WTC11 (cell line): ENCODE measurements around the gene MCUR1. TPM values are rescaled to one million over a fixed set of nuclear protein-coding genes. Genes with fewer than 3 reads are reported as not detected.

Source experiments
- ATAC-seq: fragments of 200-7000 bp; cut with Tn5 transposase; 2 replicates; pipeline ENCODE4 v1.10.0; 2021; ENCODE audit warnings: mild to moderate bottlenecking, moderate library complexity
- CTCF ChIA-PET: fragments of 300-600 bp; sonication (Branson Sonifier 250); formaldehyde crosslinking; loops from one replicate; lab custom pipeline; 2021; ENCODE audit warnings: antibody characterized with exemption; lab: Charles Lee
- POLR2A ChIA-PET: fragments of 350-600 bp; sonication (Branson Sonifier 250); formaldehyde crosslinking; loops from one replicate; lab custom pipeline; 2021; ENCODE audit warnings: antibody characterized with exemption; lab: Charles Lee
- DNase-seq: peaks from one replicate; pipeline ENCODE4 v3.0.0; 2021; ENCODE audit warnings: low spot score
- H3K27ac Mint-ChIP-seq: 2 replicates; pipeline ENCODE4 v1.8.0; 2021; ENCODE audit warnings: mixed read lengths
- H3K27me3 Mint-ChIP-seq: 2 replicates; pipeline ENCODE4 v1.8.0; 2021; ENCODE audit warnings: low read depth, mild to moderate bottlenecking, moderate library complexity, mixed read lengths
- H3K36me3 Mint-ChIP-seq: 2 replicates; pipeline ENCODE4 v1.8.0; 2021; ENCODE audit warnings: mixed read lengths
- H3K4me1 Mint-ChIP-seq: 2 replicates; pipeline ENCODE4 v1.8.0; 2022; ENCODE audit warnings: mixed read lengths
- H3K4me3 Mint-ChIP-seq: 2 replicates; pipeline ENCODE4 v1.8.0; 2021; ENCODE audit warnings: mild to moderate bottlenecking, moderate library complexity, mixed read lengths
- H3K9me3 Mint-ChIP-seq: 2 replicates; pipeline ENCODE4 v1.8.0; 2021; ENCODE audit warnings: mixed read lengths
- CBFB ChIP-seq: sonication (generic); formaldehyde crosslinking; IDR thresholded peaks from 2 replicates; pipeline ENCODE4 v1.8.1; 2022; ENCODE audit warnings: mild to moderate bottlenecking, low read depth, missing genetic modification reagents
- ESRRA ChIP-seq: sonication (generic); formaldehyde crosslinking; IDR thresholded peaks from 2 replicates; pipeline ENCODE4 v1.8.1; 2022; ENCODE audit warnings: mild to moderate bottlenecking, missing genetic modification reagents, borderline replicate concordance
- GTF2I ChIP-seq: fragments of 250-450 bp; sonication (Bioruptor Pico); conservative IDR thresholded peaks from 2 replicates; pipeline ENCODE4 v1.4.0; 2021; ENCODE audit warnings: mild to moderate bottlenecking
- NFYB ChIP-seq: sonication (generic); formaldehyde crosslinking; conservative IDR thresholded peaks from 2 replicates; pipeline ENCODE4 v1.8.0; 2022; ENCODE audit warnings: low read depth, missing genetic modification reagents
- total RNA-seq: library from RNA; stranded (reverse); gene quantifications from 3 replicates; pipeline ENCODE4 v1.2.3, GENCODE V29; 2021
- TF ChIP-seq, protein P1 (sequence below): sonication (generic); formaldehyde crosslinking; IDR thresholded peaks from 2 replicates; pipeline ENCODE4 v1.8.1; 2023; ENCODE audit warnings: mild to moderate bottlenecking, missing genetic modification reagents
- TF ChIP-seq, protein P2 (sequence below): sonication (generic); formaldehyde crosslinking; IDR thresholded peaks from 2 replicates; pipeline ENCODE4 v1.8.0; 2022; ENCODE audit warnings: missing genetic modification reagents
- TF ChIP-seq, protein P3 (sequence below): fragments of 250-450 bp; sonication (Bioruptor Pico); conservative IDR thresholded peaks from 2 replicates; pipeline ENCODE4 v1.9.0; 2021; ENCODE audit warnings: mild to moderate bottlenecking
- TF ChIP-seq, protein P4 (sequence below): sonication (generic); formaldehyde crosslinking; IDR thresholded peaks from 2 replicates; pipeline ENCODE4 v1.8.0; 2022; ENCODE audit warnings: mild to moderate bottlenecking, missing genetic modification reagents
- TF ChIP-seq, protein P5 (sequence below): fragments of 200-600 bp; IDR thresholded peaks from 2 replicates; pipeline ENCODE4 v1.8.0; 2022; ENCODE audit warnings: antibody characterized with exemption
- TF ChIP-seq, protein P6 (sequence below): sonication (generic); formaldehyde crosslinking; IDR thresholded peaks from 2 replicates; pipeline ENCODE4 v1.8.0; 2022; ENCODE audit warnings: mild to moderate bottlenecking, missing genetic modification reagents
- TF ChIP-seq, protein P7 (sequence below): sonication (generic); formaldehyde crosslinking; IDR thresholded peaks from 2 replicates; pipeline ENCODE4 v1.8.1; 2023; ENCODE audit warnings: mild to moderate bottlenecking, missing genetic modification reagents, moderate library complexity
- TF ChIP-seq, protein P8 (sequence below): sonication (generic); formaldehyde crosslinking; conservative IDR thresholded peaks from 2 replicates; pipeline ENCODE4 v1.8.1; 2023; ENCODE audit warnings: mild to moderate bottlenecking, low read depth, missing genetic modification reagents, moderate library complexity
- TF ChIP-seq, protein P9 (sequence below): fragments of 250-450 bp; sonication (Bioruptor Pico); IDR thresholded peaks from 2 replicates; pipeline ENCODE4 v1.9.0; 2021; ENCODE audit warnings: mild to moderate bottlenecking

The MCUR1 gene
- total RNA-seq, 1 experiment from 2014 or later, result 28.1 TPM

DNA sequence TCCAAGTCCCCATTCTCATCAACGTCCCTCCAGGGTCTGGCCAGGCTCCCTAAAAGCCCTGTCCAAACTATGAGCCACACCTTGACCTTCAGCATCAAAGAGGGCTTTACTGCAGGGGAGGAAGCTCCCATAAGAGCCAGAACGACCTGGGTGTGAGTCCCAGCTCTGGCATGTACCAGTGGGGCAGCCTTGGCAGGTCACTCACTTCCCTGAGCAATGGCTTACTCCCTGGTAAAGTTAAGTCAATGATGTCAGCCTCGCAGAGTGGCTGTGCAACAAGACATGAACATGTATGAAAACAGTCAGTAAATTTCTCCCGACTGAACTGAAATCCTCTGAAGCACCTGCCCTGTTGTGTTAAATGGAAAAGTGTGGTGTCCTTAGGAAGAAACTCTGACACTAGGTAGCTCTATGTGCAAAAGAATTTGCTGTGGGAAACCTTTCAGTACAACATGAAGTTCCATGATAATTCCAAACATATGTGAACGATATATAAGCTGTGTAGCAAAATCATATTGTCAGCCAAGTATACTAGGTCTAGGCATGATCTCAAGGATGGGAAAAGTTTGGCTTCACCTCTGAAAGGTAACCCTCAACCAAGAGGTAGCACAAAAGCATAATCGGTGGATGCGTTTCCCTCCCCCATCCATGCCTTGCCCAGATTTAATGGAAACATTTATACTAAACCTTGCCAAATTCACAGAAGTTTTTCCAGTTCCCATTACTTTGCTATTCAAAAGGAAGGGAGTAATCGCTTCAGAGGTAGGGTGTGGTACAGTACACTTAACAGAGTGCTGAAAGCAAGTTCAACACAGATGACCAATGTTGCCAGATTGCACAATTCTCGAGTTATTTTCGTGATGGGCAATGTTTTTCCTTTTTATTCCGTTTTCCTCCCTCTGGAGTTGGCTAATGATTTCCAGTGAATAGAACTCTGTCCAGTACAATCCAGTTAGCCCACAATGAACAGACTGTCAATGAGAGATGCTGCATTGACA lies 53.8 kb downstream of the MCUR1 start (continued):
- TF ChIP-seq, protein P1, sequence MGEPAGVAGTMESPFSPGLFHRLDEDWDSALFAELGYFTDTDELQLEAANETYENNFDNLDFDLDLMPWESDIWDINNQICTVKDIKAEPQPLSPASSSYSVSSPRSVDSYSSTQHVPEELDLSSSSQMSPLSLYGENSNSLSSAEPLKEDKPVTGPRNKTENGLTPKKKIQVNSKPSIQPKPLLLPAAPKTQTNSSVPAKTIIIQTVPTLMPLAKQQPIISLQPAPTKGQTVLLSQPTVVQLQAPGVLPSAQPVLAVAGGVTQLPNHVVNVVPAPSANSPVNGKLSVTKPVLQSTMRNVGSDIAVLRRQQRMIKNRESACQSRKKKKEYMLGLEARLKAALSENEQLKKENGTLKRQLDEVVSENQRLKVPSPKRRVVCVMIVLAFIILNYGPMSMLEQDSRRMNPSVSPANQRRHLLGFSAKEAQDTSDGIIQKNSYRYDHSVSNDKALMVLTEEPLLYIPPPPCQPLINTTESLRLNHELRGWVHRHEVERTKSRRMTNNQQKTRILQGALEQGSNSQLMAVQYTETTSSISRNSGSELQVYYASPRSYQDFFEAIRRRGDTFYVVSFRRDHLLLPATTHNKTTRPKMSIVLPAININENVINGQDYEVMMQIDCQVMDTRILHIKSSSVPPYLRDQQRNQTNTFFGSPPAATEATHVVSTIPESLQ (CRISPR knock-in tag), result no peak
- TF ChIP-seq, protein P2, sequence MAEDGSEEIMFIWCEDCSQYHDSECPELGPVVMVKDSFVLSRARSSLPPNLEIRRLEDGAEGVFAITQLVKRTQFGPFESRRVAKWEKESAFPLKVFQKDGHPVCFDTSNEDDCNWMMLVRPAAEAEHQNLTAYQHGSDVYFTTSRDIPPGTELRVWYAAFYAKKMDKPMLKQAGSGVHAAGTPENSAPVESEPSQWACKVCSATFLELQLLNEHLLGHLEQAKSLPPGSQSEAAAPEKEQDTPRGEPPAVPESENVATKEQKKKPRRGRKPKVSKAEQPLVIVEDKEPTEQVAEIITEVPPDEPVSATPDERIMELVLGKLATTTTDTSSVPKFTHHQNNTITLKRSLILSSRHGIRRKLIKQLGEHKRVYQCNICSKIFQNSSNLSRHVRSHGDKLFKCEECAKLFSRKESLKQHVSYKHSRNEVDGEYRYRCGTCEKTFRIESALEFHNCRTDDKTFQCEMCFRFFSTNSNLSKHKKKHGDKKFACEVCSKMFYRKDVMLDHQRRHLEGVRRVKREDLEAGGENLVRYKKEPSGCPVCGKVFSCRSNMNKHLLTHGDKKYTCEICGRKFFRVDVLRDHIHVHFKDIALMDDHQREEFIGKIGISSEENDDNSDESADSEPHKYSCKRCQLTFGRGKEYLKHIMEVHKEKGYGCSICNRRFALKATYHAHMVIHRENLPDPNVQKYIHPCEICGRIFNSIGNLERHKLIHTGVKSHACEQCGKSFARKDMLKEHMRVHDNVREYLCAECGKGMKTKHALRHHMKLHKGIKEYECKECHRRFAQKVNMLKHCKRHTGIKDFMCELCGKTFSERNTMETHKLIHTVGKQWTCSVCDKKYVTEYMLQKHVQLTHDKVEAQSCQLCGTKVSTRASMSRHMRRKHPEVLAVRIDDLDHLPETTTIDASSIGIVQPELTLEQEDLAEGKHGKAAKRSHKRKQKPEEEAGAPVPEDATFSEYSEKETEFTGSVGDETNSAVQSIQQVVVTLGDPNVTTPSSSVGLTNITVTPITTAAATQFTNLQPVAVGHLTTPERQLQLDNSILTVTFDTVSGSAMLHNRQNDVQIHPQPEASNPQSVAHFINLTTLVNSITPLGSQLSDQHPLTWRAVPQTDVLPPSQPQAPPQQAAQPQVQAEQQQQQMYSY (CRISPR knock-in tag), result no peak
- TF ChIP-seq, protein P3, sequence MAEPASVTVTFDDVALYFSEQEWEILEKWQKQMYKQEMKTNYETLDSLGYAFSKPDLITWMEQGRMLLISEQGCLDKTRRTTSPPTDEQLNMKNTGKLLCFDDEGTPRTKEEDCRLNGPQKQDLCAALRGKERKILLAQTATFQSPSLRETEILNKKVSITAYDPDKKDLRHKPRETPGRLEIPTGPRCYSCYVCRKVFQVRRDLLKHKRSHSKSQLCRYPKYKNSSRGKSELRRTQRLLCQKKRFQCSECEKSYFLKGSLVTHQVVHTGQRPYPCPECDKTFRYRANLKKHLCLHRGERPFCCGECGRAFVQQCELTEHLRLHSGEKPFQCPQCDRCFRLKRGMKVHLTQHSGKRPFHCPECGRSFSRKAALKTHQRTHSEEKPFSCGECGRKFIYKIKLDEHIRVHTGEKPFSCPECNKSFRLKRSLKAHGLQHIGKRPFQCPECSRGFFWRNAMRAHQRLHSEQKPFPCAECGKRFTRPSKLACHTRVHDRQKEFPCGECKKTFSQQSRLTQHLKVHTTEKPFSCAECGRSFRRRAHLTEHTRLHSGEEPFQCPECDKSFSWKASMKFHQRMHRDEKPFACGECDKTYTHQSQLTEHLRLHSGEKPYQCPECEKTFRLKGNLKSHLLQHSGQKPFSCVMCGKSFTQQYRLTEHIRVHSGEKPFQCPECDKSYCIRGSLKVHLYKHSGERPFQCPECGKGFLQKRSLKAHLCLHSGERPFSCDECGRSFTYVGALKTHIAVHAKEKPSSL, result no peak
- TF ChIP-seq, protein P4, sequence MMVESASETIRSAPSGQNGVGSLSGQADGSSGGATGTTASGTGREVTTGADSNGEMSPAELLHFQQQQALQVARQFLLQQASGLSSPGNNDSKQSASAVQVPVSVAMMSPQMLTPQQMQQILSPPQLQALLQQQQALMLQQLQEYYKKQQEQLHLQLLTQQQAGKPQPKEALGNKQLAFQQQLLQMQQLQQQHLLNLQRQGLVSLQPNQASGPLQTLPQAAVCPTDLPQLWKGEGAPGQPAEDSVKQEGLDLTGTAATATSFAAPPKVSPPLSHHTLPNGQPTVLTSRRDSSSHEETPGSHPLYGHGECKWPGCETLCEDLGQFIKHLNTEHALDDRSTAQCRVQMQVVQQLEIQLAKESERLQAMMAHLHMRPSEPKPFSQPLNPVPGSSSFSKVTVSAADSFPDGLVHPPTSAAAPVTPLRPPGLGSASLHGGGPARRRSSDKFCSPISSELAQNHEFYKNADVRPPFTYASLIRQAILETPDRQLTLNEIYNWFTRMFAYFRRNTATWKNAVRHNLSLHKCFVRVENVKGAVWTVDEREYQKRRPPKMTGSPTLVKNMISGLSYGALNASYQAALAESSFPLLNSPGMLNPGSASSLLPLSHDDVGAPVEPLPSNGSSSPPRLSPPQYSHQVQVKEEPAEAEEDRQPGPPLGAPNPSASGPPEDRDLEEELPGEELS (CRISPR knock-in tag), result no peak
- TF ChIP-seq NFYB (CRISPR knock-in tag), result no peak
- no peak for TF ChIP-seq GTF2I (CRISPR knock-in tag)

DNA sequence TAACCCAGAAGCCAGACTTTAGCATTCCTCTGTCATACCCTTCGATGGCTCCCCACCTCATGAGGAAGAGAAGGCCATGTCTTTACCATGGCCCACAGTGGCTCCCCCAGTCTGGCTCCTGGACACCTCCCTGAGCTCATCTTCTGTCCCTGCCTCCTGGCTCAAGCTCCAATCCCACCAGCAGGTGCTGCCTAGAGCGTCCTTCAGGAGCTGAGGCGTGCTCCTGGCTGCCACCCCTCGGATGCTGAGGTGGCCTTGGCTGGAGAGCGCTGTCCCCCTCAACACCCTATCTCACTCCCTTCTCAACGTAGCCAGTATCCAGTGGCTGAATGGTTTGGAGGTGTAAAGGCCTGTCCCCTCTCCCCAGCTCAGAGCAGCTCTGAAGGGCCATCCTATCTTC lies 55.3 kb downstream of the MCUR1 start:
- no peak overlapping the region for H3K4me3 Mint-ChIP-seq
- H3K27ac Mint-ChIP-seq, result no peak overlapping the region
- no peak for ATAC-seq
- no peaks in the 10 kb centered on the region for H3K9me3 Mint-ChIP-seq
- no peaks in the 10 kb centered on the region for H3K36me3 Mint-ChIP-seq
- no peaks in the 10 kb centered on the region for H3K4me1 Mint-ChIP-seq
- no peaks in the 10 kb centered on the region for H3K27me3 Mint-ChIP-seq
- DNase-seq, result no peak
- ChIA-PET CTCF (interaction anchor here (1.0 to 2.0 kb wide), 3 partner anchors 10 to 308 kb away, joined by 3 to 9 read pairs (median 3); no protein-coding TSS in a partner anchor), POLR2A (no interaction called here)
- TF ChIP-seq, protein P5, sequence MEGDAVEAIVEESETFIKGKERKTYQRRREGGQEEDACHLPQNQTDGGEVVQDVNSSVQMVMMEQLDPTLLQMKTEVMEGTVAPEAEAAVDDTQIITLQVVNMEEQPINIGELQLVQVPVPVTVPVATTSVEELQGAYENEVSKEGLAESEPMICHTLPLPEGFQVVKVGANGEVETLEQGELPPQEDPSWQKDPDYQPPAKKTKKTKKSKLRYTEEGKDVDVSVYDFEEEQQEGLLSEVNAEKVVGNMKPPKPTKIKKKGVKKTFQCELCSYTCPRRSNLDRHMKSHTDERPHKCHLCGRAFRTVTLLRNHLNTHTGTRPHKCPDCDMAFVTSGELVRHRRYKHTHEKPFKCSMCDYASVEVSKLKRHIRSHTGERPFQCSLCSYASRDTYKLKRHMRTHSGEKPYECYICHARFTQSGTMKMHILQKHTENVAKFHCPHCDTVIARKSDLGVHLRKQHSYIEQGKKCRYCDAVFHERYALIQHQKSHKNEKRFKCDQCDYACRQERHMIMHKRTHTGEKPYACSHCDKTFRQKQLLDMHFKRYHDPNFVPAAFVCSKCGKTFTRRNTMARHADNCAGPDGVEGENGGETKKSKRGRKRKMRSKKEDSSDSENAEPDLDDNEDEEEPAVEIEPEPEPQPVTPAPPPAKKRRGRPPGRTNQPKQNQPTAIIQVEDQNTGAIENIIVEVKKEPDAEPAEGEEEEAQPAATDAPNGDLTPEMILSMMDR, result no peak
- TF ChIP-seq, protein P6, sequence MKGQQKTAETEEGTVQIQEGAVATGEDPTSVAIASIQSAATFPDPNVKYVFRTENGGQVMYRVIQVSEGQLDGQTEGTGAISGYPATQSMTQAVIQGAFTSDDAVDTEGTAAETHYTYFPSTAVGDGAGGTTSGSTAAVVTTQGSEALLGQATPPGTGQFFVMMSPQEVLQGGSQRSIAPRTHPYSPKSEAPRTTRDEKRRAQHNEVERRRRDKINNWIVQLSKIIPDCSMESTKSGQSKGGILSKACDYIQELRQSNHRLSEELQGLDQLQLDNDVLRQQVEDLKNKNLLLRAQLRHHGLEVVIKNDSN (CRISPR knock-in tag), result no peak
- TF ChIP-seq CBFB (CRISPR knock-in tag), result no peak
- TF ChIP-seq, protein P7, sequence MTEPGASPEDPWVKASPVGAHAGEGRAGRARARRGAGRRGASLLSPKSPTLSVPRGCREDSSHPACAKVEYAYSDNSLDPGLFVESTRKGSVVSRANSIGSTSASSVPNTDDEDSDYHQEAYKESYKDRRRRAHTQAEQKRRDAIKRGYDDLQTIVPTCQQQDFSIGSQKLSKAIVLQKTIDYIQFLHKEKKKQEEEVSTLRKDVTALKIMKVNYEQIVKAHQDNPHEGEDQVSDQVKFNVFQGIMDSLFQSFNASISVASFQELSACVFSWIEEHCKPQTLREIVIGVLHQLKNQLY (CRISPR knock-in tag), result no peak
- TF ChIP-seq, protein P8, sequence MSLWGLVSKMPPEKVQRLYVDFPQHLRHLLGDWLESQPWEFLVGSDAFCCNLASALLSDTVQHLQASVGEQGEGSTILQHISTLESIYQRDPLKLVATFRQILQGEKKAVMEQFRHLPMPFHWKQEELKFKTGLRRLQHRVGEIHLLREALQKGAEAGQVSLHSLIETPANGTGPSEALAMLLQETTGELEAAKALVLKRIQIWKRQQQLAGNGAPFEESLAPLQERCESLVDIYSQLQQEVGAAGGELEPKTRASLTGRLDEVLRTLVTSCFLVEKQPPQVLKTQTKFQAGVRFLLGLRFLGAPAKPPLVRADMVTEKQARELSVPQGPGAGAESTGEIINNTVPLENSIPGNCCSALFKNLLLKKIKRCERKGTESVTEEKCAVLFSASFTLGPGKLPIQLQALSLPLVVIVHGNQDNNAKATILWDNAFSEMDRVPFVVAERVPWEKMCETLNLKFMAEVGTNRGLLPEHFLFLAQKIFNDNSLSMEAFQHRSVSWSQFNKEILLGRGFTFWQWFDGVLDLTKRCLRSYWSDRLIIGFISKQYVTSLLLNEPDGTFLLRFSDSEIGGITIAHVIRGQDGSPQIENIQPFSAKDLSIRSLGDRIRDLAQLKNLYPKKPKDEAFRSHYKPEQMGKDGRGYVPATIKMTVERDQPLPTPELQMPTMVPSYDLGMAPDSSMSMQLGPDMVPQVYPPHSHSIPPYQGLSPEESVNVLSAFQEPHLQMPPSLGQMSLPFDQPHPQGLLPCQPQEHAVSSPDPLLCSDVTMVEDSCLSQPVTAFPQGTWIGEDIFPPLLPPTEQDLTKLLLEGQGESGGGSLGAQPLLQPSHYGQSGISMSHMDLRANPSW, result no peak
- TF ChIP-seq, protein P9, sequence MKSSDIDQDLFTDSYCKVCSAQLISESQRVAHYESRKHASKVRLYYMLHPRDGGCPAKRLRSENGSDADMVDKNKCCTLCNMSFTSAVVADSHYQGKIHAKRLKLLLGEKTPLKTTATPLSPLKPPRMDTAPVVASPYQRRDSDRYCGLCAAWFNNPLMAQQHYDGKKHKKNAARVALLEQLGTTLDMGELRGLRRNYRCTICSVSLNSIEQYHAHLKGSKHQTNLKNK (CRISPR knock-in tag), result no peak
- no peak for TF ChIP-seq ESRRA (CRISPR knock-in tag)
